HG03342 (cell line): ENCODE measurements around the gene CCDC69.
A peak's percentile ranks its signal among the peaks of the same experiment; 100 is the strongest.
"Not testable (repeated sequence)": the region's sequence is repeated elsewhere in the genome, so short reads cannot be mapped to it uniquely, and the experiment has no call there.

Experiments
- ATAC-seq: cut with Tn5 transposase; IDR thresholded peaks from one replicate; pipeline ENCODE4 v1.9.1; 2021; ENCODE audit warnings: mild to moderate bottlenecking, moderate library complexity; ENCODE audit not compliant: unreplicated experiment

Gene CCDC69

GRCh38 chr5:151223447-151224264 lies at the start of gene CCDC69:
CCDC69 (minus strand) TSS chr5:151224092; CDS start chr5:151223970, 122 bp downstream.
- peak; percentile 62 for ATAC-seq

- no peak for ATAC-seq
Observed at GRCh38 chr5:151271336-151271735, 47.4 kb upstream of the CCDC69 start.

GRCh38 chr5:151270599-151270998 lies 46.7 kb upstream of the CCDC69 start:
- peak; percentile 93 for ATAC-seq

GRCh38 chr5:151267491-151268260 lies 43.8 kb upstream of the CCDC69 start:
- ATAC-seq: no peak

GRCh38 chr5:151264113-151264512 lies 40.2 kb upstream of the CCDC69 start:
- no peak for ATAC-seq

GRCh38 chr5:151262532-151262931 lies 38.6 kb upstream of the CCDC69 start:
- no peak for ATAC-seq

- ATAC-seq: no peak
Observed at GRCh38 chr5:151259931-151260330, 36.0 kb upstream of the CCDC69 start.

GRCh38 chr5:151258816-151259215 lies 34.9 kb upstream of the CCDC69 start:
- ATAC-seq: no peak

GRCh38 chr5:151258201-151258611 lies 34.3 kb upstream of the CCDC69 start:
- ATAC-seq: no peak

GRCh38 chr5:151257731-151258181 lies 33.9 kb upstream of the CCDC69 start:
- peak; percentile 29 for ATAC-seq

- peak; percentile 42 for ATAC-seq
Observed at GRCh38 chr5:151255621-151256286, 31.9 kb upstream of the CCDC69 start.

- ATAC-seq: not testable (repeated sequence)
Observed at GRCh38 chr5:151254990-151255389, 31.1 kb upstream of the CCDC69 start.

- no peak for ATAC-seq
Observed at GRCh38 chr5:151254556-151254955, 30.7 kb upstream of the CCDC69 start.

- no peak for ATAC-seq
Observed at GRCh38 chr5:151253605-151253950, 29.7 kb upstream of the CCDC69 start.

- peak; percentile 86 for ATAC-seq
Observed at GRCh38 chr5:151252762-151253604, 29.1 kb upstream of the CCDC69 start, which contains the start of gene GM2A. GM2A (plus strand) TSS chr5:151253185; CDS start chr5:151253217, 32 bp downstream.

- ATAC-seq: no peak
Observed at GRCh38 chr5:151251621-151252020, 27.7 kb upstream of the CCDC69 start.

- ATAC-seq: no peak
Observed at GRCh38 chr5:151251001-151251551, 27.2 kb upstream of the CCDC69 start.

GRCh38 chr5:151250346-151251000 lies 26.6 kb upstream of the CCDC69 start:
- no peak for ATAC-seq

GRCh38 chr5:151249281-151249680 lies 25.4 kb upstream of the CCDC69 start:
- no peak for ATAC-seq

GRCh38 chr5:151248651-151249050 lies 24.8 kb upstream of the CCDC69 start:
- no peak for ATAC-seq
